ENCODE results near the gene IDI1. TPM values are rescaled to one million over a fixed set of nuclear protein-coding genes. Genes with fewer than 3 reads are reported as not detected.

Gene IDI1
- total RNA-seq, 2 experiments from 2014 or later = 244 to 250 TPM

DNA sequence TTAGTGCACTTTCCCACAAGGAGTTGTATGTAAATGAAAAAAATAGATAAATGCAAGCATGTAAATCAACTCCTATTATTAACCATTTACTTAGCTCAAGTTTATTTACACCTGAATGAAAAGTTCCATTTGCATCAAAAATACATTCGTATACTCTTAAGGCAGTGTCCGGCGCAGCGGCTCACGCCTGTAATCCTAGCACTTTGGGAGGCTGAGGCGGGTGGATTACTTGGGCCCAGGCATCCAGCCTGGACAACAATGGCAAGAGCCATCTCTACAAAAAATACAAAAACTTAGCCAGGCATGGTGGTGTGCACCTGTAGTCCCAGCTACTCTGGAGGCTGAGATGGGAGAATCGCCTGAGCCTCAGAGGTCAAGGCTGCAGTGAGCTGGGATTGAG lies 19.1 kb downstream of the IDI1 start:
- Mint-ChIP-seq H3K36me3 (ENCODE audit: low read depth) (no peaks in the 10 kb centered on the region), H3K9me3 (no peaks in the 10 kb centered on the region), H3K27me3 (no peaks in the 10 kb centered on the region), H3K4me3 (no peak overlapping the region), H3K27ac (no peak overlapping the region), H3K4me1 (ENCODE audit: low read depth) (no peaks in the 10 kb centered on the region)
- DNase-seq (no peak), ATAC-seq (ENCODE audit: poor library complexity) (no peak)
- intact Hi-C loops (cut with DNase I, micrococcal nuclease) = no loop called here
- Histone ChIP-seq H3K4me3 (ENCODE audit: low read length) (no peak overlapping the region), H3K27ac (ENCODE audit: low read depth in 1 of 2, low read length in 2 of 2) (no peak overlapping the region), H3K4me1 (ENCODE audit: insufficient read depth, low read length) (no peaks in the 10 kb centered on the region), H3K36me3 (ENCODE audit: insufficient read depth, low read length) (no peaks in the 10 kb centered on the region), H3K9me3 (ENCODE audit: control insufficient read depth in 1 of 2, insufficient read depth in 1 of 2, low read length in 2 of 2) (no peaks in the 10 kb centered on the region), H3K27me3 (ENCODE audit: control insufficient read depth in 1 of 2, insufficient read depth in 2 of 2, low read length in 2 of 2) (no peaks in the 10 kb centered on the region)
- CTCF ChIA-PET = no interaction called here
- POLR2A ChIA-PET = no interaction called here
- TF ChIP-seq, protein P1, sequence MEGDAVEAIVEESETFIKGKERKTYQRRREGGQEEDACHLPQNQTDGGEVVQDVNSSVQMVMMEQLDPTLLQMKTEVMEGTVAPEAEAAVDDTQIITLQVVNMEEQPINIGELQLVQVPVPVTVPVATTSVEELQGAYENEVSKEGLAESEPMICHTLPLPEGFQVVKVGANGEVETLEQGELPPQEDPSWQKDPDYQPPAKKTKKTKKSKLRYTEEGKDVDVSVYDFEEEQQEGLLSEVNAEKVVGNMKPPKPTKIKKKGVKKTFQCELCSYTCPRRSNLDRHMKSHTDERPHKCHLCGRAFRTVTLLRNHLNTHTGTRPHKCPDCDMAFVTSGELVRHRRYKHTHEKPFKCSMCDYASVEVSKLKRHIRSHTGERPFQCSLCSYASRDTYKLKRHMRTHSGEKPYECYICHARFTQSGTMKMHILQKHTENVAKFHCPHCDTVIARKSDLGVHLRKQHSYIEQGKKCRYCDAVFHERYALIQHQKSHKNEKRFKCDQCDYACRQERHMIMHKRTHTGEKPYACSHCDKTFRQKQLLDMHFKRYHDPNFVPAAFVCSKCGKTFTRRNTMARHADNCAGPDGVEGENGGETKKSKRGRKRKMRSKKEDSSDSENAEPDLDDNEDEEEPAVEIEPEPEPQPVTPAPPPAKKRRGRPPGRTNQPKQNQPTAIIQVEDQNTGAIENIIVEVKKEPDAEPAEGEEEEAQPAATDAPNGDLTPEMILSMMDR (IDR thresholded peaks at IDR 0.05) = no peak

- no peaks in the 10 kb centered on the region for H3K27me3 Mint-ChIP-seq
- intact Hi-C loops (cut with DNase I, micrococcal nuclease) = no loop called here
- Histone ChIP-seq H3K27me3 (ENCODE audit: control insufficient read depth in 1 of 2, insufficient read depth in 2 of 2, low read length in 2 of 2) (no peaks in the 10 kb centered on the region), H3K4me1 (ENCODE audit: insufficient read depth, low read length) (no peaks in the 10 kb centered on the region), H3K9me3 (ENCODE audit: control insufficient read depth in 1 of 2, insufficient read depth in 1 of 2, low read length in 2 of 2) (no peaks in the 10 kb centered on the region), H3K27ac (ENCODE audit: low read depth in 1 of 2, low read length in 2 of 2) (no peak overlapping the region), H3K4me3 (ENCODE audit: low read length) (no peak overlapping the region), H3K36me3 (ENCODE audit: insufficient read depth, low read length) (no peaks in the 10 kb centered on the region)
- POLR2A ChIA-PET = interaction anchor here (0.9 kb wide), 1 partner anchor 22 kb away, joined by 3 read pairs; the partner anchor contains the start of gene IDI1
- H3K27ac Mint-ChIP-seq = no peak overlapping the region
- TF ChIP-seq, protein P1 (IDR thresholded peaks at IDR 0.05) = no peak
- no peaks in the 10 kb centered on the region for H3K9me3 Mint-ChIP-seq
- H3K36me3 Mint-ChIP-seq (ENCODE audit: low read depth) = no peaks in the 10 kb centered on the region
- CTCF ChIA-PET = no interaction called here
- H3K4me1 Mint-ChIP-seq (ENCODE audit: low read depth) = no peaks in the 10 kb centered on the region
- no peak overlapping the region for H3K4me3 Mint-ChIP-seq
- DNase-seq (no peak), ATAC-seq (ENCODE audit: poor library complexity) (no peak)
Measured at GRCh38 chr10:1026578-1026977, 22.3 kb downstream of the IDI1 start.

GRCh38 chr10:1025683-1026082 lies 23.2 kb downstream of the IDI1 start, which contains the start of gene IDI2:
Gene IDI2 (minus strand): TSS chr10:1025859. CDS start chr10:1024723, 1,136 bp downstream.
- H3K27me3 ChIP-seq (ENCODE audit: control insufficient read depth in 1 of 2, insufficient read depth in 2 of 2, low read length in 2 of 2) = no peaks in the 10 kb centered on the region
- TF ChIP-seq, protein P1 (IDR thresholded peaks at IDR 0.05) = no peak
- no peaks in the 10 kb centered on the region for H3K4me1 ChIP-seq (ENCODE audit: insufficient read depth, low read length)
- ChIA-PET CTCF (no interaction called here), POLR2A (interaction anchor here (0.9 kb wide), 1 partner anchor 23 kb away, joined by 3 read pairs; the partner anchor contains the start of gene IDI1)
- no peaks in the 10 kb centered on the region for H3K4me1 Mint-ChIP-seq (ENCODE audit: low read depth)
- no peak within 1 kb of the TSS for H3K27ac Mint-ChIP-seq
- no peak within 1 kb of the TSS for H3K4me3 ChIP-seq (ENCODE audit: low read length)
- ATAC-seq (ENCODE audit: poor library complexity) (no peak), DNase-seq (no peak)
- no peaks in the 10 kb centered on the region for H3K27me3 Mint-ChIP-seq
- intact Hi-C loops (cut with DNase I, micrococcal nuclease) = no loop called here
- no peaks in the 10 kb centered on the region for H3K36me3 ChIP-seq (ENCODE audit: insufficient read depth, low read length)
- H3K4me3 Mint-ChIP-seq = no peak within 1 kb of the TSS
- H3K27ac ChIP-seq (ENCODE audit: low read depth in 1 of 2, low read length in 2 of 2) = no peak within 1 kb of the TSS
- H3K9me3 Mint-ChIP-seq = no peaks in the 10 kb centered on the region
- no peaks in the 10 kb centered on the region for H3K36me3 Mint-ChIP-seq (ENCODE audit: low read depth)
- H3K9me3 ChIP-seq (ENCODE audit: control insufficient read depth in 1 of 2, insufficient read depth in 1 of 2, low read length in 2 of 2) = no peaks in the 10 kb centered on the region

Measured in CD4-positive, alpha-beta T cell (primary cell).